Endodermal cell (in vitro differentiated cells): ENCODE measurements around the gene VPS72. TPM values are rescaled to one million over a fixed set of nuclear protein-coding genes. Genes with fewer than 3 reads are reported as not detected.

Experiments used
- DNase-seq: peaks from one replicate; pipeline ENCODE4 v3.0.0-alpha.2; 2017
- H3K27ac ChIP-seq: 2 replicates; pipeline ENCODE4 v1.5.1; 2013; ENCODE audit warnings: mild to moderate bottlenecking, low read depth, low read length, moderate library complexity
- H3K27me3 ChIP-seq: 2 replicates; pipeline ENCODE4 v1.6.1; 2013; ENCODE audit warnings: mild to moderate bottlenecking, low read length, moderate library complexity; ENCODE audit not compliant: insufficient read depth, control insufficient read depth, poor library complexity, severe bottlenecking
- H3K36me3 ChIP-seq: 2 replicates; pipeline ENCODE4 v1.7.0; 2013; ENCODE audit warnings: mild to moderate bottlenecking, low read length, moderate library complexity; ENCODE audit not compliant: control insufficient read depth, insufficient read depth
- H3K4me1 ChIP-seq: one replicate; pipeline ENCODE4 v1.7.0; 2013; ENCODE audit warnings: low read length; ENCODE audit not compliant: control insufficient read depth, insufficient read depth
- H3K4me3 ChIP-seq: 2 replicates; pipeline ENCODE4 v1.5.1; 2013; ENCODE audit warnings: mild to moderate bottlenecking, low read length, moderate library complexity
- H3K9ac ChIP-seq: 2 replicates; pipeline ENCODE4 v1.6.1; 2013; ENCODE audit warnings: mild to moderate bottlenecking, low read length, moderate library complexity; ENCODE audit not compliant: poor library complexity, severe bottlenecking; ENCODE audit errors: extremely low read depth
- H3K9me3 ChIP-seq: 2 replicates; pipeline ENCODE4 v1.6.1; 2013; ENCODE audit warnings: mild to moderate bottlenecking, low read length, moderate library complexity; ENCODE audit not compliant: control insufficient read depth
- H3K27ac Mint-ChIP-seq: 2 replicates; pipeline ENCODE4 v1.8.0; 2020; ENCODE audit warnings: mixed read lengths
- H3K27me3 Mint-ChIP-seq: 2 replicates; pipeline ENCODE4 v1.8.0; 2021; ENCODE audit warnings: mild to moderate bottlenecking, mixed read lengths; ENCODE audit not compliant: insufficient read depth
- H3K36me3 Mint-ChIP-seq: 2 replicates; pipeline ENCODE4 v1.8.0; 2020; ENCODE audit warnings: low read depth, mixed read lengths
- H3K4me1 Mint-ChIP-seq: 2 replicates; pipeline ENCODE4 v1.8.0; 2020; ENCODE audit warnings: mixed read lengths
- H3K4me3 Mint-ChIP-seq: 2 replicates; pipeline ENCODE4 v1.8.0; 2020; ENCODE audit warnings: mild to moderate bottlenecking, moderate library complexity, mixed read lengths
- H3K9me3 Mint-ChIP-seq: 2 replicates; pipeline ENCODE4 v1.8.0; 2020; ENCODE audit warnings: mild to moderate bottlenecking, mixed read lengths
- CTCF ChIP-seq: fragments of 200-600 bp; sonication (generic); conservative IDR thresholded peaks from 2 replicates; pipeline ENCODE4 v1.5.0; 2021; ENCODE audit warnings: antibody characterized with exemption, mild to moderate bottlenecking
- WGBS, 2 experiments: methylation state at CpG; one replicate each; pipeline versions ENCODE4 v1.1.5 to v1.1.7; 2013; ENCODE audit warnings: missing lambda C conversion rate in 2 of 2, mixed read lengths in 1 of 2; ENCODE audit not compliant: insufficient coverage in 1 of 2, insufficient read length in 1 of 2; 5-methylcytosine and 5-hydroxymethylcytosine counted together
- total RNA-seq, 2 donors: library from RNA; stranded (reverse); fragmentation: NEBNext Ultra II Directional in 1 of 2; extraction: Animal tissue kit (Norgen Biotek cat#: 25700) in 1 of 2; gene quantifications; 2 replicates in 1 of 2; 3 replicates in 1 of 2; pipeline ENCODE4 v1.2.1, GENCODE V29; 2021

Gene VPS72
- total RNA-seq, 2 donors from 2014 or later: 79.4 to 103 TPM

GRCh38 chr1:151146412-151147131 lies 43.4 kb downstream of the VPS72 start, which contains the start of gene SEMA6C:
TSS of gene SEMA6C (minus strand) at chr1:151146631. CDS start at chr1:151142621, 4,010 bp downstream.
- peak within 1 kb of the TSS; percentile 40 for H3K27ac ChIP-seq
- peak; percentile 97 for DNase-seq
- H3K9me3 Mint-ChIP-seq: no peaks in the 10 kb centered on the region
- TF ChIP-seq CTCF: no peak
- peaks cover 11% of the 10 kb centered on the region for H3K27me3 Mint-ChIP-seq
- H3K36me3 ChIP-seq: peaks cover 7% of the 10 kb centered on the region
- 0 to 1% methylated on average over 36 to 61 of the region's 61 CpGs for WGBS, 2 experiments
- H3K9me3 ChIP-seq: no peaks in the 10 kb centered on the region
- peak within 1 kb of the TSS; percentile 91 for H3K27ac Mint-ChIP-seq
- no peaks in the 10 kb centered on the region for H3K36me3 Mint-ChIP-seq
- H3K4me1 ChIP-seq: no peaks in the 10 kb centered on the region
- peak within 1 kb of the TSS; percentile 85 for H3K4me3 Mint-ChIP-seq
- no peaks in the 10 kb centered on the region for H3K27me3 ChIP-seq
- H3K4me3 ChIP-seq: peak within 1 kb of the TSS; percentile 92
- peaks cover 27% of the 10 kb centered on the region for H3K4me1 Mint-ChIP-seq
- peak within 1 kb of the TSS; percentile 51 for H3K9ac ChIP-seq

- Mint-ChIP-seq H3K36me3 (no peaks in the 10 kb centered on the region), H3K27me3 (peaks cover 11% of the 10 kb centered on the region), H3K9me3 (no peaks in the 10 kb centered on the region), H3K4me1 (peaks cover 27% of the 10 kb centered on the region), H3K27ac (peak overlapping the region; percentile 91), H3K4me3 (peak overlapping the region; percentile 85)
- Histone ChIP-seq H3K27me3 (no peaks in the 10 kb centered on the region), H3K27ac (peak overlapping the region; percentile 40), H3K9ac (peak overlapping the region; percentile 51), H3K36me3 (peaks cover 11% of the 10 kb centered on the region), H3K9me3 (no peaks in the 10 kb centered on the region), H3K4me1 (no peaks in the 10 kb centered on the region), H3K4me3 (peak overlapping the region; percentile 92)
- TF ChIP-seq CTCF: no peak
- no peak for DNase-seq
- WGBS, 2 experiments: 0 to 1% methylated on average over 10 to 26 of the region's 26 CpGs
Measured at GRCh38 chr1:151146072-151146411, 44.0 kb downstream of the VPS72 start.

- H3K4me1 Mint-ChIP-seq: peaks cover 27% of the 10 kb centered on the region
- Histone ChIP-seq H3K9me3 (no peaks in the 10 kb centered on the region), H3K9ac (peak overlapping the region; percentile 51), H3K27me3 (no peaks in the 10 kb centered on the region), H3K36me3 (peaks cover 12% of the 10 kb centered on the region), H3K4me1 (no peaks in the 10 kb centered on the region), H3K27ac (no peak overlapping the region), H3K4me3 (peak overlapping the region; percentile 92)
- no peaks in the 10 kb centered on the region for H3K9me3 Mint-ChIP-seq
- no peak for TF ChIP-seq CTCF
- peaks cover 11% of the 10 kb centered on the region for H3K27me3 Mint-ChIP-seq
- no peaks in the 10 kb centered on the region for H3K36me3 Mint-ChIP-seq
- WGBS, 2 experiments: 9 to 11% methylated on average over 13 to 43 of the region's 43 CpGs
- H3K27ac Mint-ChIP-seq: no peak overlapping the region
- DNase-seq: peak; percentile 77
- H3K4me3 Mint-ChIP-seq: peak overlapping the region; percentile 85
Measured at GRCh38 chr1:151145304-151146071, 44.5 kb downstream of the VPS72 start.
